ENCODE data around the gene IL34. TPM values are rescaled to one million over a fixed set of nuclear protein-coding genes. Genes with fewer than 3 reads are reported as not detected.

The IL34 gene
- 1 to 10 TPM; 3.0 to 5.6 TPM for total RNA-seq
- polyA plus RNA-seq (2013, experiment 1 of 2) = 1.3 TPM
- polyA plus RNA-seq (2013, experiment 2 of 2) = 0.21 TPM
- long read RNA-seq, experiment 1, partial matches to known transcripts = 0 of 3 reads
- long read RNA-seq, experiment 1, other reads (novel, unspliced or antisense) = 2 of 3 reads
- long read RNA-seq, experiment 2, partial matches to known transcripts = 0 of 3 reads
- long read RNA-seq, experiment 2, other reads (novel, unspliced or antisense) = 2 of 3 reads
- long read RNA-seq, experiment 3, partial matches to known transcripts = 2 of 14 reads
- long read RNA-seq, experiment 3, other reads (novel, unspliced or antisense) = 12 of 14 reads
- long read RNA-seq, experiment 4, partial matches to known transcripts = 0 of 13 reads
- long read RNA-seq, experiment 4, other reads (novel, unspliced or antisense) = 13 of 13 reads

GRCh38 chr16:70646260-70647241 is at the start of gene IL34:
Gene IL34 (plus strand): TSS chr16:70646559. CDS start chr16:70646948, 389 bp downstream.
- no peaks in the 10 kb centered on the region for H3K27me3 Mint-ChIP-seq (ENCODE audit: insufficient read depth)
- no peak within 1 kb of the TSS for H3K4me3 Mint-ChIP-seq
- no peaks in the 10 kb centered on the region for H3K36me3 ChIP-seq (ENCODE audit: control insufficient read depth, insufficient read depth, low read length)
- peaks cover 15% of the 10 kb centered on the region for H3K9me3 Mint-ChIP-seq
- no peaks in the 10 kb centered on the region for H3K27me3 ChIP-seq (ENCODE audit: control insufficient read depth, insufficient read depth, low read length, poor library complexity, severe bottlenecking)
- no peaks in the 10 kb centered on the region for H3K4me1 ChIP-seq (ENCODE audit: control insufficient read depth, insufficient read depth, low read length)
- H3K27ac ChIP-seq (ENCODE audit: low read depth, low read length) = peak within 1 kb of the TSS; percentile 91
- peaks cover 5% of the 10 kb centered on the region for H3K4me1 Mint-ChIP-seq
- peaks cover 11% of the 10 kb centered on the region for H3K9me3 ChIP-seq (ENCODE audit: control insufficient read depth, low read length)
- H3K4me3 ChIP-seq (ENCODE audit: low read length) = no peak within 1 kb of the TSS
- no peak within 1 kb of the TSS for H3K9ac ChIP-seq (ENCODE audit: extremely low read depth, low read length, poor library complexity, severe bottlenecking)
- DNase-seq = no peak
- 92 to 96% methylated on average over 11 to 39 of the region's 39 CpGs for WGBS, 2 experiments (ENCODE audit: insufficient coverage in 1 of 2, insufficient read length in 1 of 2)
- H3K36me3 Mint-ChIP-seq (ENCODE audit: low read depth) = peaks cover 20% of the 10 kb centered on the region
- H3K27ac Mint-ChIP-seq = peak within 1 kb of the TSS; percentile 52
- no peak for TF ChIP-seq CTCF (conservative IDR thresholded peaks at IDR 0.05)

DNA sequence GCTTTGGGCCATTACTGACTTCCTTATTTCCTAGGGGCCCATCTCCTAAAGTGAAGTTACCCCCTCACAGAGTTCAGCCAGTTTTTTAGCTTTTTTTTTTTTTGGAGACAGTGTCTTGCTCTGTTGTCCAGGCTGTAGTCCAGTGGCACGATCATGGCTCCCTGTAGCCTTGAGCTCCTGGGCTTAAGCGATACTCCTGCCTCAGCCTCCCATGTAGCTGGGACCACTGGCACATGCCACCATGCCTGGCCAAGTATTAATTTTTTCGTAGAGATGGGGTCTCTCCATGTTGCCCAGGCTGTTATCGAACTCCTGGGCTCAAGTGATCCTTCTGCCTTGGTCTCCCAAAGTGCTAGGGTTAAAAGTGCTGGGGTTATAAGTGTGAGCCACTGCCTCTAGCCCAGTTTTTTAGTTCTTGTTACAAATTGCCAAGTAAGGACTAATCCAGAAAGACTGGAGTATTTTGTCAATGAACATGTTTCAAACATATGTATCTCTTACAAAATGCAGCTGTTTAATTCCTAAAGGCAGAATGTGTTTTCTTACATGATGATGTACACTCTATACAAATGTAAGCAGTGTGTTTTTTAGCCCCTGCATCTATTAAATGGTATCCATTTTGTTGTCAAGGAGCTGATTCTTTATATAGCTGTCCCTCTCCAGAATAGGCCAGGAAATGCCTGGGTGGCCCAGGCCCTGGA is 49.1 kb upstream of the IL34 start:
- 93% methylated on average over 4 of the region's 4 CpGs for WGBS, 2 experiments (ENCODE audit: insufficient coverage in 1 of 2, insufficient read length in 1 of 2)
- Mint-ChIP-seq H3K4me1 (no peaks in the 10 kb centered on the region), H3K4me3 (no peak overlapping the region), H3K36me3 (ENCODE audit: low read depth) (no peaks in the 10 kb centered on the region), H3K27me3 (ENCODE audit: insufficient read depth) (peaks cover 12% of the 10 kb centered on the region), H3K9me3 (no peaks in the 10 kb centered on the region), H3K27ac (no peak overlapping the region)
- no peak for DNase-seq
- Histone ChIP-seq H3K36me3 (ENCODE audit: control insufficient read depth, insufficient read depth, low read length) (no peaks in the 10 kb centered on the region), H3K4me3 (ENCODE audit: low read length) (no peak overlapping the region), H3K9ac (ENCODE audit: extremely low read depth, low read length, poor library complexity, severe bottlenecking) (no peak overlapping the region), H3K27me3 (ENCODE audit: control insufficient read depth, insufficient read depth, low read length, poor library complexity, severe bottlenecking) (no peaks in the 10 kb centered on the region), H3K9me3 (ENCODE audit: control insufficient read depth, low read length) (no peaks in the 10 kb centered on the region), H3K27ac (ENCODE audit: low read depth, low read length) (no peak overlapping the region), H3K4me1 (ENCODE audit: control insufficient read depth, insufficient read depth, low read length) (no peaks in the 10 kb centered on the region)
- no peak for TF ChIP-seq CTCF (conservative IDR thresholded peaks at IDR 0.05)

- H3K36me3 ChIP-seq (ENCODE audit: control insufficient read depth, insufficient read depth, low read length) = no peaks in the 10 kb centered on the region
- Mint-ChIP-seq H3K36me3 (ENCODE audit: low read depth) (no peaks in the 10 kb centered on the region), H3K27me3 (ENCODE audit: insufficient read depth) (peaks cover 12% of the 10 kb centered on the region), H3K4me1 (no peaks in the 10 kb centered on the region), H3K27ac (no peak overlapping the region), H3K9me3 (no peaks in the 10 kb centered on the region), H3K4me3 (no peak overlapping the region)
- no peak overlapping the region for H3K4me3 ChIP-seq (ENCODE audit: low read length)
- DNase-seq = no peak
- H3K4me1 ChIP-seq (ENCODE audit: control insufficient read depth, insufficient read depth, low read length) = no peaks in the 10 kb centered on the region
- no peaks in the 10 kb centered on the region for H3K9me3 ChIP-seq (ENCODE audit: control insufficient read depth, low read length)
- no peaks in the 10 kb centered on the region for H3K27me3 ChIP-seq (ENCODE audit: control insufficient read depth, insufficient read depth, low read length, poor library complexity, severe bottlenecking)
- no peak overlapping the region for H3K9ac ChIP-seq (ENCODE audit: extremely low read depth, low read length, poor library complexity, severe bottlenecking)
- H3K27ac ChIP-seq (ENCODE audit: low read depth, low read length) = no peak overlapping the region
- 93% methylated on average over 4 to 6 of the region's 6 CpGs for WGBS, 2 experiments (ENCODE audit: insufficient coverage in 1 of 2, insufficient read length in 1 of 2)
- TF ChIP-seq CTCF (conservative IDR thresholded peaks at IDR 0.05) = no peak
Measured at GRCh38 chr16:70598937-70599503, 47.3 kb upstream of the IL34 start.
